Measurements from ENCODE around the gene LGALS16. TPM values are rescaled to one million over a fixed set of nuclear protein-coding genes. Genes with fewer than 3 reads are reported as not detected.
A peak's percentile ranks its signal among the peaks of the same experiment; 100 is the strongest.

LGALS16 gene
- total and polyA plus RNA-seq, 10 of the 15 experiments (the other 5 are each of a cell fraction or from before 2014, with no cell fraction given), result not detected

GRCh38 chr19:39659791-39660190, 4.1 kb downstream of the LGALS16 start:
- SMC1A ChIA-PET (ENCODE audit: uncharacterized antibody, unreplicated experiment), result no interaction called here
- ATAC-seq (peak; percentile 72), FAIRE-seq (no peak), DNase-seq (ENCODE audit: low read depth, low spot score) (no peak)
- Histone ChIP-seq H3K27me3 (replicated peaks in 1 of 2; ENCODE audit: control insufficient read depth in 2 of 2, insufficient read depth in 2 of 2, low read length in 1 of 2) (no peaks in the 10 kb centered on the region), H3K79me2 (ENCODE audit: control insufficient read depth, insufficient read depth, low read length) (no peaks in the 10 kb centered on the region), H3K4me2 (ENCODE audit: control insufficient read depth, insufficient read depth) (no peak overlapping the region), H2AFZ (ENCODE audit: control insufficient read depth, low read depth, low read length) (no peak overlapping the region), H3K9ac (ENCODE audit: control insufficient read depth, insufficient read depth, low read length) (no peak overlapping the region), H4K20me1 (ENCODE audit: control insufficient read depth, insufficient read depth) (no peaks in the 10 kb centered on the region), H3K36me3 (ENCODE audit: control insufficient read depth in 2 of 2, insufficient read depth in 2 of 2, low read length in 1 of 2) (no peaks in the 10 kb centered on the region), H3K9me3 (replicated peaks; ENCODE audit: control insufficient read depth, insufficient read depth, low read length) (no peaks in the 10 kb centered on the region), H3K27ac (ENCODE audit: control insufficient read depth, insufficient read depth) (no peak overlapping the region), H3K4me1 (ENCODE audit: control insufficient read depth, insufficient read depth, low read length) (no peaks in the 10 kb centered on the region), H3K4me3 (no peak overlapping the region)
- peak; percentile 77 for TF ChIP-seq SPI1 (IDR thresholded peaks at IDR 0.05; ENCODE audit: borderline replicate concordance, insufficient read depth, low read depth, low read length)
- no peak for TF ChIP-seq PAX5 (IDR thresholded peaks at IDR 0.05; ENCODE audit: borderline replicate concordance, low read depth, low read length)
- BruUV-seq (replicated peaks), result no TSS peak
- WGBS (ENCODE audit: insufficient coverage, insufficient replicate concordance, low lambda C conversion rate, missing lambda C conversion rate), result 0% methylated on average over 4 of the region's 4 CpGs
- RAD21 ChIA-PET (ENCODE audit: unreplicated experiment), result no interaction called here
- CTCF ChIA-PET, result no interaction called here
- POLR2A ChIA-PET, result no interaction called here
- intact Hi-C loops (cut with micrococcal nuclease; ENCODE audit: unreplicated experiment), result no loop called here
- in situ Hi-C loops (cut with MboI), result no loop called here

GRCh38 chr19:39660661-39661060, 4.9 kb downstream of the LGALS16 start:
- no peak for ATAC-seq
- Histone ChIP-seq H3K4me3 (no peak overlapping the region), H3K36me3 (ENCODE audit: control insufficient read depth in 2 of 2, insufficient read depth in 2 of 2, low read length in 1 of 2) (no peaks in the 10 kb centered on the region), H3K9me3 (replicated peaks; ENCODE audit: control insufficient read depth, insufficient read depth, low read length) (peaks cover 3% of the 10 kb centered on the region; the same call in 2 of the 3 replicates), H3K9ac (ENCODE audit: control insufficient read depth, insufficient read depth, low read length) (no peak overlapping the region), H3K27ac (ENCODE audit: control insufficient read depth, insufficient read depth) (no peak overlapping the region), H3K27me3 (replicated peaks in 1 of 2; ENCODE audit: control insufficient read depth in 2 of 2, insufficient read depth in 2 of 2, low read length in 1 of 2) (no peaks in the 10 kb centered on the region), H3K4me1 (ENCODE audit: control insufficient read depth, insufficient read depth, low read length) (no peaks in the 10 kb centered on the region), H3K79me2 (ENCODE audit: control insufficient read depth, insufficient read depth, low read length) (no peaks in the 10 kb centered on the region), H2AFZ (ENCODE audit: control insufficient read depth, low read depth, low read length) (no peak overlapping the region), H3K4me2 (ENCODE audit: control insufficient read depth, insufficient read depth) (no peak overlapping the region), H4K20me1 (ENCODE audit: control insufficient read depth, insufficient read depth) (no peaks in the 10 kb centered on the region)
- WGBS (ENCODE audit: insufficient coverage, insufficient replicate concordance, low lambda C conversion rate, missing lambda C conversion rate), result 67% methylated on average over 4 of the region's 4 CpGs
- in situ Hi-C loops (cut with MboI) (no loop called here), intact Hi-C loops (cut with micrococcal nuclease; ENCODE audit: unreplicated experiment) (no loop called here)
- FAIRE-seq, result no peak
- BruUV-seq (replicated peaks), result no TSS peak
- ChIA-PET POLR2A (no interaction called here), RAD21 (ENCODE audit: unreplicated experiment) (no interaction called here), SMC1A (ENCODE audit: uncharacterized antibody, unreplicated experiment) (no interaction called here), CTCF (interaction anchor here (1.0 kb wide), 1 partner anchor 12 kb away, joined by 4 read pairs; no protein-coding TSS in a partner anchor)
- TF ChIP-seq NR2C1 (IDR thresholded peaks at IDR 0.05) (no peak), KDM1A (IDR thresholded peaks at IDR 0.05; ENCODE audit: borderline replicate concordance) (no peak), SPI1 (IDR thresholded peaks at IDR 0.05; ENCODE audit: borderline replicate concordance, insufficient read depth, low read depth, low read length) (no peak), NFYB (IDR thresholded peaks at IDR 0.05; ENCODE audit: insufficient read depth, low read depth, low read length) (no peak), TBL1XR1 (IDR thresholded peaks at IDR 0.05; ENCODE audit: low read depth, low read length) (no peak), KLF5 (IDR thresholded peaks at IDR 0.05; ENCODE audit: partially characterized antibody) (no peak)
- DNase-seq (ENCODE audit: low read depth, low spot score), result no peak

Data from GM12878 (cell line).